ENCODE data around the gene DGCR8. TPM values are rescaled to one million over a fixed set of nuclear protein-coding genes. Genes with fewer than 3 reads are reported as not detected.

The DGCR8 gene
- total RNA-seq, 5 donors from 2014 or later (not counting 1 experiment from before 2014, with no cell fraction given), result 38.4 to 48.1 (median 45.1) TPM

DNA sequence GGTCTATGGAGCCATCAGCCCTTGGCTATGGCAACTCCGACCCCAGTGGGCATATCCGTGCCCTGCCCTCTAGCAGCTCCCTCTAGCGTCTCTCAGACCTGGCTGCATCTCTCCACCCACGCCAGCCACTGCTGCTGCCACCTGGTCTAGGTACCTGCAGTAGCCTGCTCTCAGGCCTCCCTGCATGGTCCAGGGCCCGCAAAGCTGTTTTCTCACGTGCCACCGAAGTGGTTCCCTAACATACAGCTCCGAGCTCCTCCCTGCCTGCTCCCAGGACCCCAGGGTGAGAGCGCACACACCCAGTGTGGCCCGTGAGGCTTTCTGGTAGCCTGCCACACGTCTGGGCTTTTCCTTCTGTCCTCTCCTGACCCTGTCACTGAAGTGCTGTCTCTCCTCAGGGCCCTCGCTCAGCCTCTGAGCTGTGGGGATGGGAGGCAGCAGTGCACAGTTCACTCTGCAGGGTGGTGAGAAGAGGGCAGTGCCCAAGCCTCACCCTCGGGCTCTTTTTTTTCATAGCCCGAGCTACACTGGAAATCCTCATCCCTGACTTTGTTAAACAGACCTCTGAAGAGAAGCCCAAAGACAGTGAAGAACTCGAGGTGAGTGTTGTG, 14.3 kb downstream of the DGCR8 start:
- ChIA-PET POLR2A (no interaction called here), CTCF (no interaction called here)
- H3K27ac Mint-ChIP-seq, result no peak overlapping the region
- peaks cover 73% of the 10 kb centered on the region for H3K36me3 Mint-ChIP-seq
- 95% methylated on average over 11 of the region's 15 CpGs for WGBS (ENCODE audit: insufficient coverage)
- H3K4me3 Mint-ChIP-seq, result no peak overlapping the region
- Histone ChIP-seq H3K4me1 (ENCODE audit: control insufficient read depth in 1 of 2, extremely low read depth in 1 of 2, insufficient read depth in 2 of 2, low read length in 2 of 2) (peaks cover 13 to 66% of the 10 kb centered on the region in 2 experiments), H3K27me3 (replicated peaks in 1 of 2; ENCODE audit: control insufficient read depth in 2 of 2, extremely low read depth in 1 of 2, insufficient read depth in 2 of 2, low read length in 1 of 2) (no peaks in the 10 kb centered on the region), H3K4me3 (ENCODE audit: control insufficient read depth in 1 of 2, extremely low read depth in 1 of 2, low read length in 1 of 2) (no peak overlapping the region), H3K27ac (ENCODE audit: low read length) (no peak overlapping the region), H3K36me3 (ENCODE audit: control insufficient read depth in 2 of 2, extremely low read depth in 1 of 2, insufficient read depth in 1 of 2, low read length in 1 of 2) (peaks cover 44 to 77% of the 10 kb centered on the region in 2 donors), H3K9me3 (no peaks in the 10 kb centered on the region)
- DNase-seq (no peak), ATAC-seq (replicated peaks in 1 of 4) (no peak)
- peaks cover 0 to 7% (median 0%) of the 10 kb centered on the region in 3 donors for H3K9me3 Mint-ChIP-seq
- no peaks in the 10 kb centered on the region for H3K27me3 Mint-ChIP-seq
- peaks cover 16 to 42% (median 30%) of the 10 kb centered on the region in 3 donors for H3K4me1 Mint-ChIP-seq

GRCh38 chr22:20095521-20095920, 15.5 kb downstream of the DGCR8 start:
- Mint-ChIP-seq H3K36me3 (peaks cover 63% of the 10 kb centered on the region), H3K27ac (no peak overlapping the region), H3K4me3 (no peak overlapping the region), H3K9me3 (peaks cover 0 to 7% (median 0%) of the 10 kb centered on the region in 3 donors), H3K27me3 (no peaks in the 10 kb centered on the region), H3K4me1 (peaks cover 28 to 51% (median 41%) of the 10 kb centered on the region in 3 donors)
- no peak overlapping the region for H3K4me3 ChIP-seq (ENCODE audit: control insufficient read depth in 1 of 2, extremely low read depth in 1 of 2, low read length in 1 of 2)
- H3K4me1 ChIP-seq (ENCODE audit: control insufficient read depth in 1 of 2, extremely low read depth in 1 of 2, insufficient read depth in 2 of 2, low read length in 2 of 2), result peaks cover 24 to 66% of the 10 kb centered on the region in 2 experiments
- H3K36me3 ChIP-seq (ENCODE audit: control insufficient read depth in 2 of 2, extremely low read depth in 1 of 2, insufficient read depth in 1 of 2, low read length in 1 of 2), result peaks cover 44 to 65% of the 10 kb centered on the region in 2 donors
- ChIA-PET CTCF (no interaction called here), POLR2A (interaction anchor here in 1 of 2 donors (0.6 kb wide), 1 partner anchor 400 kb away, joined by 7 read pairs; the partner anchor contains the start of gene KLHL22)
- DNase-seq, result no peak
- H3K27ac ChIP-seq (ENCODE audit: low read length), result no peak overlapping the region
- WGBS (ENCODE audit: insufficient coverage), result 57% methylated on average over 1 of the region's 4 CpGs
- ATAC-seq (replicated peaks in 1 of 4), result no peak
- no peaks in the 10 kb centered on the region for H3K9me3 ChIP-seq
- H3K27me3 ChIP-seq (replicated peaks in 1 of 2; ENCODE audit: control insufficient read depth in 2 of 2, extremely low read depth in 1 of 2, insufficient read depth in 2 of 2, low read length in 1 of 2), result no peaks in the 10 kb centered on the region

DNA sequence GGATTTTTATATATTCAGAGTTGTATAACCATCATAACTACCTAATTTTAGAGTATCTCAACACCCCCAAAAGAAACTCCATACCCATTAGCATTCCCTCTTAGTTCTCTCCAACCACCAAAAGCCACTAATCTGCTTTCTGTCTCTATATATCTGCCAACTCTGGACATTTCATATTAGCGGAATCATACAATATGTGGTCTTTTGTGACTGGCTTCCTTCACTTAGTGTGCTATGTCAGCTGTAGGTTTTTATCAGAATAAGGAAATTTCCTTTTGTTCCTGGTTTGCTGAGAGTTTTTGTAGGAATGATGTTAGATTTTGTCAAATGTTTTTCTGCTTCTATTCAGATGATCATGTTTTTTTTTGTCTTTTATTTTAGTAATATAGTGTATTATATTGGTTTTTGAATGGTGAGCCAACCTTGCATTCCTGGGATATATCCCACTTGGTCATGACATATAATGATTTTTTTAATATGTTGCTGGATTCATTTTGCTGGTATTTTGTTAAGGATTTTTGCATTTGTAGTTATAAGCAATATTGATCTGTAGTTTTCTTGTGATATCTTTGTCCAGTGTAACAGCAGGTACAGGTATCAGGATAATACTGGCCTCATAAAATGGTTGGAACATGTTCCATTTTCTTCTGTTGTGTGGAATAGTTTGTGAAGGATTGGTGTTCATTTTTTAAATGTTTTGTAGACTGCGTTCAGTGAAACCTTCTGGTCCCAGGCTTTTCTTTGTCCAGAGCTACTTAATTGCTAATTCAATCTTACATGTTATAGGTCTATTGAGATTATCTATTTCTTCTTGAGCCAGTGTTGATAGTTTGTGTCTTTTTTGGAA, 16.8 kb downstream of the DGCR8 start:
- ChIA-PET POLR2A (interaction anchor here in 1 of 2 donors (0.6 kb wide), 1 partner anchor 20 kb away, joined by 8 read pairs; the partner anchor contains the start of gene TRMT2A), CTCF (no interaction called here)
- Histone ChIP-seq H3K27me3 (replicated peaks in 1 of 2; ENCODE audit: control insufficient read depth in 2 of 2, extremely low read depth in 1 of 2, insufficient read depth in 2 of 2, low read length in 1 of 2) (no peaks in the 10 kb centered on the region), H3K9me3 (no peaks in the 10 kb centered on the region), H3K27ac (ENCODE audit: low read length) (no peak overlapping the region), H3K4me1 (ENCODE audit: control insufficient read depth in 1 of 2, extremely low read depth in 1 of 2, insufficient read depth in 2 of 2, low read length in 2 of 2) (peaks cover 28 to 66% of the 10 kb centered on the region in 2 experiments), H3K36me3 (ENCODE audit: control insufficient read depth in 2 of 2, extremely low read depth in 1 of 2, insufficient read depth in 1 of 2, low read length in 1 of 2) (peaks cover 35 to 52% of the 10 kb centered on the region in 2 donors), H3K4me3 (ENCODE audit: control insufficient read depth in 1 of 2, extremely low read depth in 1 of 2, low read length in 1 of 2) (no peak overlapping the region)
- ATAC-seq (replicated peaks in 1 of 4) (no peak), DNase-seq (no peak)
- Mint-ChIP-seq H3K27me3 (no peaks in the 10 kb centered on the region), H3K27ac (peak overlapping the region; percentile 11 to 20), H3K36me3 (peaks cover 52% of the 10 kb centered on the region), H3K4me3 (no peak overlapping the region), H3K9me3 (peaks cover 0 to 7% (median 0%) of the 10 kb centered on the region in 3 donors), H3K4me1 (peaks cover 33 to 49% (median 41%) of the 10 kb centered on the region in 3 donors)
- WGBS (ENCODE audit: insufficient coverage), result no CpG with 5 or more reads among the region's 2 CpGs

GRCh38 chr22:20099099-20099711, 19.2 kb downstream of the DGCR8 start:
- DNase-seq, result no peak
- peaks cover 17 to 34% of the 10 kb centered on the region in 2 donors for H3K36me3 ChIP-seq (ENCODE audit: control insufficient read depth in 2 of 2, extremely low read depth in 1 of 2, insufficient read depth in 1 of 2, low read length in 1 of 2)
- ChIA-PET POLR2A (no interaction called here), CTCF (no interaction called here)
- H3K4me1 ChIP-seq (ENCODE audit: control insufficient read depth in 1 of 2, extremely low read depth in 1 of 2, insufficient read depth in 2 of 2, low read length in 2 of 2), result peaks cover 26 to 42% of the 10 kb centered on the region in 2 experiments
- Mint-ChIP-seq H3K27me3 (no peaks in the 10 kb centered on the region), H3K27ac (peak overlapping the region; percentile 88 to 97), H3K9me3 (peaks cover 0 to 7% (median 0%) of the 10 kb centered on the region in 3 donors), H3K36me3 (peaks cover 41% of the 10 kb centered on the region), H3K4me1 (peaks cover 37 to 49% (median 46%) of the 10 kb centered on the region in 3 donors), H3K4me3 (peak overlapping the region in 1 of 3 donors; percentile 76)
- peak overlapping the region; percentile 88 for H3K27ac ChIP-seq (ENCODE audit: low read length)
- no peaks in the 10 kb centered on the region for H3K27me3 ChIP-seq (replicated peaks in 1 of 2; ENCODE audit: control insufficient read depth in 2 of 2, extremely low read depth in 1 of 2, insufficient read depth in 2 of 2, low read length in 1 of 2)
- no peak overlapping the region for H3K4me3 ChIP-seq (ENCODE audit: control insufficient read depth in 1 of 2, extremely low read depth in 1 of 2, low read length in 1 of 2)
- 93% methylated on average over 4 of the region's 6 CpGs for WGBS (ENCODE audit: insufficient coverage)
- ATAC-seq (replicated peaks in 1 of 4), result no peak
- no peaks in the 10 kb centered on the region for H3K9me3 ChIP-seq

DNA sequence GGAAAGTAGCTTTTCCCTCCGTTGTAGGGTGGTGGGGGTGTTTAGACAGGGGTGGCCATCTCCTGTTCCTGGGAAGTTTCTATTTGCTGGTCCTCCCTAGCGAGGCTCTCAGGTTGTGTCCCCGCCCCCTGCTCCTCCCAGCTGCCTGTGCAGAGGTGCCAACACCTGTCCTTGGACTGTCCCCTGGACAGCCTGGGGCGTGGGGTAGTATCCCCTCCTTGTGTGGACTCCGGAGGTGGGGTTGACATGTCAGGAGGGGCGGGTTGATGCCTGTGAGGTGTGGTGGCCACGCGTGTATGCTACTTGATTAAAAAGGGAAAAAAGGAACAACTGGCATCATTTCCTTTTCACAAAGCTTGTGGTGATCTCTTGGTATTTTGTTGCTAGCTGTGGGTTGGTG, 21.6 kb downstream of the DGCR8 start:
- Mint-ChIP-seq H3K36me3 (peaks cover 19% of the 10 kb centered on the region), H3K9me3 (no peaks in the 10 kb centered on the region), H3K27me3 (no peaks in the 10 kb centered on the region), H3K4me3 (peak overlapping the region in 1 of 3 donors; percentile 76), H3K4me1 (peaks cover 37 to 49% (median 44%) of the 10 kb centered on the region in 3 donors), H3K27ac (peak overlapping the region; percentile 88 to 97)
- H3K36me3 ChIP-seq (ENCODE audit: control insufficient read depth in 2 of 2, extremely low read depth in 1 of 2, insufficient read depth in 1 of 2, low read length in 1 of 2), result peaks cover 2 to 36% of the 10 kb centered on the region in 2 donors
- no peak overlapping the region for H3K27ac ChIP-seq (ENCODE audit: low read length)
- no peaks in the 10 kb centered on the region for H3K9me3 ChIP-seq
- ATAC-seq (replicated peaks in 1 of 4), result no peak
- no peak for DNase-seq
- no peak overlapping the region for H3K4me3 ChIP-seq (ENCODE audit: control insufficient read depth in 1 of 2, extremely low read depth in 1 of 2, low read length in 1 of 2)
- 47% methylated on average over 4 of the region's 8 CpGs for WGBS (ENCODE audit: insufficient coverage)
- no peaks in the 10 kb centered on the region for H3K27me3 ChIP-seq (replicated peaks in 1 of 2; ENCODE audit: control insufficient read depth in 2 of 2, extremely low read depth in 1 of 2, insufficient read depth in 2 of 2, low read length in 1 of 2)
- POLR2A ChIA-PET, result interaction anchor here in 1 of 2 donors (0.5 to 0.7 kb wide), 2 partner anchors 27 to 464 kb away, joined by 4 to 8 read pairs; no protein-coding TSS in a partner anchor
- CTCF ChIA-PET, result no interaction called here
- H3K4me1 ChIP-seq (ENCODE audit: control insufficient read depth in 1 of 2, extremely low read depth in 1 of 2, insufficient read depth in 2 of 2, low read length in 2 of 2), result peaks cover 26 to 37% of the 10 kb centered on the region in 2 experiments

DNA sequence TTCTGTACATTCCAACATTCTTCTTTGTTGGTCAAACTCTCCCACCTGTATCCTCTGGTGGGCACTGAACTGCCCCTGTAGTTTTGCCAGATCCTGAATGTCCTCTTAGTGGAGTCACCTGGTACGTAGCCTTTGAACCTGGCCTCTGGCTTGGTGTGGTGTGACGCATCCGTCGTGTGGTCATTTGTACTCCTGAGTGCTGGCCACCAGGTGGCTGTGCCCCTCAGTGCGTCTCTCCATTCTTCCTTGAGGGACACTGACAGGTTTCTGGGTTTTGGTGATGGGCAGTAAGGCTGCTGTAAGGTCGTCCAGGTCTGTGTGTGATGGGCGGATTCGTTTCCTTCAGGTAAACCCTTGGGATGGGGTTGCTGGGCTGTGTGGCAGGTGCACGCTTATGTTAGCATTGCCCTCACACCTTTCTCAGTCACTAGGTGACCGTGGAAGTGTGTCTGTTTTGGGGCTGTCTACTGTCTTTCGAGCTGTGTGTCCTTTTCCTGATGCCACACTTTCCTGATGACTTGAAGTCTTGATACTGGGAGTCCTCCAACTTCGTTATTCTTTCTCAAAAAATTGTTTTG, 22.3 kb downstream of the DGCR8 start:
- H3K4me1 Mint-ChIP-seq, result peaks cover 35 to 49% (median 41%) of the 10 kb centered on the region in 3 donors
- Histone ChIP-seq H3K9me3 (no peaks in the 10 kb centered on the region), H3K4me3 (ENCODE audit: control insufficient read depth in 1 of 2, extremely low read depth in 1 of 2, low read length in 1 of 2) (no peak overlapping the region), H3K27ac (ENCODE audit: low read length) (no peak overlapping the region), H3K4me1 (ENCODE audit: control insufficient read depth in 1 of 2, extremely low read depth in 1 of 2, insufficient read depth in 2 of 2, low read length in 2 of 2) (peaks cover 26 to 37% of the 10 kb centered on the region in 2 experiments), H3K27me3 (replicated peaks in 1 of 2; ENCODE audit: control insufficient read depth in 2 of 2, extremely low read depth in 1 of 2, insufficient read depth in 2 of 2, low read length in 1 of 2) (no peaks in the 10 kb centered on the region), H3K36me3 (ENCODE audit: control insufficient read depth in 2 of 2, extremely low read depth in 1 of 2, insufficient read depth in 1 of 2, low read length in 1 of 2) (peaks cover 9 to 37% of the 10 kb centered on the region in 2 donors)
- DNase-seq (no peak), ATAC-seq (replicated peaks in 1 of 4) (no peak)
- H3K27me3 Mint-ChIP-seq, result no peaks in the 10 kb centered on the region
- H3K9me3 Mint-ChIP-seq, result no peaks in the 10 kb centered on the region
- CTCF ChIA-PET, result interaction anchor here in 1 of 2 donors (0.7 kb wide), 1 partner anchor 9 kb away, joined by 4 read pairs; no protein-coding TSS in a partner anchor
- 95% methylated on average over 4 of the region's 12 CpGs for WGBS (ENCODE audit: insufficient coverage)
- peak overlapping the region in 1 of 3 donors; percentile 76 for H3K4me3 Mint-ChIP-seq
- POLR2A ChIA-PET, result no interaction called here
- peaks cover 15% of the 10 kb centered on the region for H3K36me3 Mint-ChIP-seq
- peak overlapping the region; percentile 79 to 97 for H3K27ac Mint-ChIP-seq
